Neural progenitor cell (in vitro differentiated cells): ENCODE results near the gene TTC9. TPM values are rescaled to one million over a fixed set of nuclear protein-coding genes. Genes with fewer than 3 reads are reported as not detected.

Source experiments
- DNase-seq: peaks from one replicate; pipeline ENCODE4 v3.0.0-alpha.2; 2016; ENCODE audit warnings: low spot score
- H2AFZ ChIP-seq: fragments of 200-600 bp; sonication (generic); replicated peaks from 2 replicates; pipeline ENCODE4 v1.6.1; 2016; ENCODE audit warnings: antibody characterized with exemption
- H3F3A ChIP-seq: fragments of 200-600 bp; sonication (generic); 2 replicates; pipeline ENCODE4 v1.6.1; 2016; ENCODE audit warnings: antibody characterized with exemption, low read depth
- H3K27ac ChIP-seq: fragments of 200-600 bp; sonication (generic); 2 replicates; pipeline ENCODE4 v1.5.1; 2016; ENCODE audit warnings: mild to moderate bottlenecking
- H3K27me3 ChIP-seq: fragments of 200-600 bp; sonication (generic); 2 replicates; pipeline ENCODE4 v1.6.1; 2016; ENCODE audit warnings: mild to moderate bottlenecking, moderate library complexity
- H3K36me3 ChIP-seq: fragments of 200-600 bp; sonication (generic); 2 replicates; pipeline ENCODE4 v1.5.1; 2016
- H3K4me1 ChIP-seq: fragments of 200-600 bp; sonication (generic); 2 replicates; pipeline ENCODE4 v1.6.1; 2016; ENCODE audit warnings: mixed run types
- H3K4me2 ChIP-seq: fragments of 200-600 bp; sonication (generic); 2 replicates; pipeline ENCODE4 v1.6.1; 2016
- H3K4me3 ChIP-seq: fragments of 200-600 bp; sonication (generic); 2 replicates; pipeline ENCODE4 v1.5.1; 2016
- H3K79me2 ChIP-seq: fragments of 200-600 bp; sonication (generic); 2 replicates; pipeline ENCODE4 v1.6.1; 2016; ENCODE audit warnings: low read depth
- H3K9ac ChIP-seq: fragments of 200-600 bp; sonication (generic); 2 replicates; pipeline ENCODE4 v1.6.1; 2016
- H3K9me3 ChIP-seq: fragments of 200-600 bp; sonication (generic); 2 replicates; pipeline ENCODE4 v1.5.1; 2016; ENCODE audit warnings: low read depth
- H4K20me1 ChIP-seq: fragments of 200-600 bp; sonication (generic); 2 replicates; pipeline ENCODE4 v1.6.1; 2016; ENCODE audit warnings: low read depth
- H3K27ac Mint-ChIP-seq: 3 replicates; pipeline ENCODE4 v1.8.0; 2021; ENCODE audit warnings: mixed read lengths
- H3K27me3 Mint-ChIP-seq: 2 replicates; pipeline ENCODE4 v1.8.0; 2022; ENCODE audit warnings: low read depth, mild to moderate bottlenecking, inconsistent platforms, moderate library complexity, mixed read lengths; ENCODE audit not compliant: insufficient read depth
- H3K36me3 Mint-ChIP-seq: 3 replicates; pipeline ENCODE4 v1.8.0; 2021; ENCODE audit warnings: mixed read lengths
- H3K4me1 Mint-ChIP-seq: 3 replicates; pipeline ENCODE4 v1.8.0; 2021; ENCODE audit warnings: mixed read lengths
- H3K4me3 Mint-ChIP-seq: 3 replicates; pipeline ENCODE4 v1.8.0; 2021; ENCODE audit warnings: mild to moderate bottlenecking, moderate library complexity, mixed read lengths
- H3K9me3 Mint-ChIP-seq: 3 replicates; pipeline ENCODE4 v1.8.0; 2020; ENCODE audit warnings: mixed read lengths
- EZH2 ChIP-seq: fragments of 200-600 bp; sonication (generic); IDR thresholded peaks from 2 replicates; pipeline ENCODE4 v1.6.1; 2017; ENCODE audit warnings: antibody characterized with exemption, mild to moderate bottlenecking, moderate library complexity
- EZH2phosphoT487 ChIP-seq: fragments of 200-600 bp; sonication (generic); IDR thresholded peaks from 2 replicates; pipeline ENCODE4 v1.6.1; 2017; ENCODE audit warnings: antibody characterized with exemption
- total RNA-seq: library from RNA; depleted of rRNA; stranded (reverse); fragments of >200 nt; gene quantifications from 2 replicates; pipeline ENCODE4 v1.2.3, GENCODE V29; 2015; ENCODE audit warnings: low replicate concordance
- TF ChIP-seq, protein P1 (sequence below): fragments of 200-600 bp; sonication (generic); IDR thresholded peaks from 2 replicates; pipeline ENCODE4 v1.5.1; 2017; ENCODE audit warnings: antibody characterized with exemption, mild to moderate bottlenecking

TTC9 gene
- total RNA-seq, 1 donor from 2014 or later: 3.5 TPM

DNA sequence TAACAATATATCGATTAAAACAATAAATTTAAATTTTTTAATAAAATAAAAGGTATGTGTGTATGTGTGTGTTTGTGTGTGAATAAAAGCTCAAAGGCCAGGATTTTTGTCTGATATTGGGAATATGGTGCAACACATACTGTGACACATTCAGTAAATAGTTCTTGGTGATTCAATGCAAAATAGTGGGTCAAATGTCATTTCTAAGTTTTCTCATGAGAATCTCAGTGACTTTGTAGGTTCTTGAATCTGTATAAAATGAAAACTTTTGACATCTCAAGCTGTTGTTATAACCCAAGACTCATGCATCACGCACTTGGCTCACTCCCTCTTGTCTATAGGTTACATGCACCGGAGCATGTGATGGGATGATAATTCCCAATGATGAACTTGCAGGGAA, 25.1 kb upstream of the TTC9 start:
- H3K27me3 ChIP-seq: no peaks in the 10 kb centered on the region
- H3K9me3 ChIP-seq: no peaks in the 10 kb centered on the region
- no peak overlapping the region for H3K27ac ChIP-seq
- no peaks in the 10 kb centered on the region for H3K4me1 Mint-ChIP-seq
- no peak overlapping the region for H3K27ac Mint-ChIP-seq
- no peak for DNase-seq
- no peaks in the 10 kb centered on the region for H3K36me3 ChIP-seq
- H3K9me3 Mint-ChIP-seq: no peaks in the 10 kb centered on the region
- no peaks in the 10 kb centered on the region for H3K36me3 Mint-ChIP-seq
- no peak overlapping the region for H3K4me2 ChIP-seq
- no peak overlapping the region for H3K4me3 ChIP-seq
- H4K20me1 ChIP-seq: no peaks in the 10 kb centered on the region
- no peak overlapping the region for H3K9ac ChIP-seq
- no peaks in the 10 kb centered on the region for H3K4me1 ChIP-seq
- no peaks in the 10 kb centered on the region for H3K79me2 ChIP-seq
- no peak overlapping the region for H2AFZ ChIP-seq
- H3K4me3 Mint-ChIP-seq: no peak overlapping the region
- H3K27me3 Mint-ChIP-seq: no peaks in the 10 kb centered on the region
- H3F3A ChIP-seq: no peaks in the 10 kb centered on the region
- TF ChIP-seq, protein P1, sequence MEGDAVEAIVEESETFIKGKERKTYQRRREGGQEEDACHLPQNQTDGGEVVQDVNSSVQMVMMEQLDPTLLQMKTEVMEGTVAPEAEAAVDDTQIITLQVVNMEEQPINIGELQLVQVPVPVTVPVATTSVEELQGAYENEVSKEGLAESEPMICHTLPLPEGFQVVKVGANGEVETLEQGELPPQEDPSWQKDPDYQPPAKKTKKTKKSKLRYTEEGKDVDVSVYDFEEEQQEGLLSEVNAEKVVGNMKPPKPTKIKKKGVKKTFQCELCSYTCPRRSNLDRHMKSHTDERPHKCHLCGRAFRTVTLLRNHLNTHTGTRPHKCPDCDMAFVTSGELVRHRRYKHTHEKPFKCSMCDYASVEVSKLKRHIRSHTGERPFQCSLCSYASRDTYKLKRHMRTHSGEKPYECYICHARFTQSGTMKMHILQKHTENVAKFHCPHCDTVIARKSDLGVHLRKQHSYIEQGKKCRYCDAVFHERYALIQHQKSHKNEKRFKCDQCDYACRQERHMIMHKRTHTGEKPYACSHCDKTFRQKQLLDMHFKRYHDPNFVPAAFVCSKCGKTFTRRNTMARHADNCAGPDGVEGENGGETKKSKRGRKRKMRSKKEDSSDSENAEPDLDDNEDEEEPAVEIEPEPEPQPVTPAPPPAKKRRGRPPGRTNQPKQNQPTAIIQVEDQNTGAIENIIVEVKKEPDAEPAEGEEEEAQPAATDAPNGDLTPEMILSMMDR: no peak

DNA sequence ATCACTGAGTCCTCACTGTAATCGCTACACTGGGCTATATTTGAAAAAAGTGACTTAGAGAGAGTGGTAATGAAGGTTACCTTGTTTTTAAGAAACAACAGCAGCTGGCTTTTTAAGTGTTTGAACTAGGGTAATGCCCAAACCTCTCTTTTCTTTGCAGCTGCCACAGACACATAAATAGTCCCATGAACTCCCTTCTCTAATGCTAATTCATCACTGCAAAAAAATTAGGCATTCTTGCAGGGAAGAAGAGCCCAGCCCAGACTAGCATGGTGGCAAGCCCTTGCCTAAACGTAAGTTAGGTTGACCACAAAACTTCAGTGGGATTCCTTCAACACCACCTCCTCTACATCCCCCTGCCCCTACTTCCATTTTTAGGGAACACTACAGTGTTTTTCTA, 23.4 kb upstream of the TTC9 start:
- Histone ChIP-seq H3K9ac (no peak overlapping the region), H3K27me3 (no peaks in the 10 kb centered on the region), H3F3A (no peaks in the 10 kb centered on the region), H3K79me2 (no peaks in the 10 kb centered on the region), H3K27ac (no peak overlapping the region), H3K4me2 (no peak overlapping the region), H3K9me3 (no peaks in the 10 kb centered on the region), H4K20me1 (no peaks in the 10 kb centered on the region), H3K4me1 (no peaks in the 10 kb centered on the region), H3K4me3 (no peak overlapping the region), H3K36me3 (no peaks in the 10 kb centered on the region), H2AFZ (no peak overlapping the region)
- H3K4me1 Mint-ChIP-seq: no peaks in the 10 kb centered on the region
- no peak for DNase-seq
- H3K36me3 Mint-ChIP-seq: no peaks in the 10 kb centered on the region
- TF ChIP-seq, protein P1: no peak
- TF ChIP-seq EZH2: no peak
- no peak overlapping the region for H3K27ac Mint-ChIP-seq
- H3K27me3 Mint-ChIP-seq: no peaks in the 10 kb centered on the region
- no peak overlapping the region for H3K4me3 Mint-ChIP-seq
- no peaks in the 10 kb centered on the region for H3K9me3 Mint-ChIP-seq

DNA sequence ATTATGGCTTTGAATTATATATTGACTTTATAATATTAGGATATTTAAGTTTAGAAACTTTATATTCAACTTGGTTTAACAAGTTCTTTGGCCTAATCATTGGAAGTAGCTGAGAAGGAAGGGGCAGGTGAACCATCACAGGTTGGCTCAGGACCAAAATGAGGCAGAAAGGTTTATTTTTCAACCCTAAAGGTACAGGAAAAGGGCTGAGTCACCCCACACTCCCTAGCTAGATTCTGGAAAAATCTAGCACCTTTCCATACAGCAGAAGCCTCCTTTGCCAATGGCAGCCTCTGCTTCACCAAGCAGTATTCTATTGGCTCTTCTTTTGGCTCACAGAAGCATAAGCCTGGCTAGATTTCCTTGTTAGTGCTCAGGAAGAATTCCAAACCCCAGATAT, 22.0 kb upstream of the TTC9 start:
- H3K9me3 ChIP-seq: no peaks in the 10 kb centered on the region
- H3K36me3 Mint-ChIP-seq: no peaks in the 10 kb centered on the region
- H3K4me1 ChIP-seq: no peaks in the 10 kb centered on the region
- no peak overlapping the region for H3K27ac ChIP-seq
- no peak overlapping the region for H3K9ac ChIP-seq
- no peak overlapping the region for H3K4me3 ChIP-seq
- H3K79me2 ChIP-seq: no peaks in the 10 kb centered on the region
- H4K20me1 ChIP-seq: no peaks in the 10 kb centered on the region
- DNase-seq: no peak
- TF ChIP-seq EZH2phosphoT487 (no peak), EZH2 (no peak)
- TF ChIP-seq, protein P1: no peak
- no peaks in the 10 kb centered on the region for H3K36me3 ChIP-seq
- H3K27ac Mint-ChIP-seq: no peak overlapping the region
- H3K9me3 Mint-ChIP-seq: no peaks in the 10 kb centered on the region
- H2AFZ ChIP-seq: no peak overlapping the region
- no peaks in the 10 kb centered on the region for H3K27me3 ChIP-seq
- H3K4me1 Mint-ChIP-seq: no peaks in the 10 kb centered on the region
- no peak overlapping the region for H3K4me3 Mint-ChIP-seq
- H3F3A ChIP-seq: no peaks in the 10 kb centered on the region
- H3K27me3 Mint-ChIP-seq: no peaks in the 10 kb centered on the region
- no peak overlapping the region for H3K4me2 ChIP-seq
